ENCODE data around the gene TNS1.

TNS1 gene

DNA sequence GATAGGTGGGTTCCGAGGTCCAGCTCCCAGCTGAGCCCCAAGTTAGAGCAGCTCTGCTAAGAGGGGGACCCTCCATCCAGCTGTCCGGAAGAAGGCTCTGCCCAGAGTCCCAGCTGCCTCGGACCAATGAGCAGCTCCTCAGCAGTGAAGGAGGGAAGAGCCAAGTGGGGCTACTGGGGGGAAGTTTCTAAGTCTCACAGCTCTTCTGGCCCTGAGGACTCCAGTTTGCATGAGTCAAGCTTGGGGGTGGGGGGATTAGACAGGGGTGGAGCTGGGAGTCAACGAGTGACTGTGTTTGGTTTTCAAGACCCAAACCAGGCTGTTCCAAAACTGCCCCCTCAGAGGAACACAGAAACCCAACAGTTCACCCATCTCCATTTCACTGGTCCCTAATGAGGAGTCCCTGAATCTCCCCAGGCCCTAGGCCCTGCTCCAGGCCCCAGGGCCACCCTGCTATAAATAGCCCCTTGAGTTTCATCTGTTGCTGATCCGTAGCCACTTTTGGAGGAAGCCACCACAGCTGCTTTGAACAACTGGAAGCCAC lies 100.9 kb downstream of the TNS1 start:
- H3K9ac ChIP-seq (ENCODE audit: low read depth, low read length): no peak overlapping the region
- H3K4me1 ChIP-seq (ENCODE audit: insufficient read depth, low read length): no peaks in the 10 kb centered on the region
- H3K27me3 ChIP-seq (ENCODE audit: insufficient read depth, low read length): no peaks in the 10 kb centered on the region
- no peak overlapping the region for H3K27ac ChIP-seq (ENCODE audit: low read depth, low read length)
- H3K36me3 ChIP-seq (ENCODE audit: insufficient read depth, low read length): no peaks in the 10 kb centered on the region
- whole genome bisulfite sequencing: 82% methylated on average over 5 of the region's 5 CpGs
- no peaks in the 10 kb centered on the region for H3K9me3 ChIP-seq (ENCODE audit: insufficient read depth, low read depth, low read length)
- no peak overlapping the region for H3K4me3 ChIP-seq (ENCODE audit: low read length)

- no peak overlapping the region for H3K27ac ChIP-seq (ENCODE audit: low read depth, low read length)
- WGBS: 87% methylated on average over 4 of the region's 4 CpGs
These were observed 101.4 kb downstream of the TNS1 start for GRCh38 chr2:217901400-217901799.

DNA sequence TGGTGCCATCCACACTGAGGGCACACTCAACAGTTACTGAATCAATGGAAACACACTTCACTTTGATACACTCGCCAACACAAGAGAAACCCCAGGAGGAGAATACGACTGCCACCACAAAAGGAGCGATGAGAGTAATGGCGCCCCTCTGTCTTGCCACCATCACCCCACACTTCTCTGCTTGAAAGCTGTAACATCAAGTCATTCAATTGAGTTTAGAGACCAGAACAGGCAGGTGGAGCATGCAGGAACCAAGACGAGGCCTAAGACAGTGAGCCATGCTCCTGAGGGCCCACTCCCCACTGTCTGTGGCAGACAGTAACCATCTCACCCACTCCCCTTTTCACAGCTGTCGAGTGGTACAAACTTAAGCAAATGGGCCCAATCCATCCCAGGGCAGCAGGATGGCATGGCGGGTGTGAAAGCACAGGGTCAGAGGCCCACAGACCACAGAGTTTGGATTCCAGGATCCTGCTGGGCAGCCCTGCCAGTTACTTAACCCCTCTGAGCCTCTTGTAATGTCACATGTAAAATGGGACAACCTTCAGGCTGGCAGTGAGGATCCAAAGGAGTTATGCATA lies 101.9 kb downstream of the TNS1 start:
- no peak overlapping the region for H3K4me3 ChIP-seq (ENCODE audit: low read length)
- no peaks in the 10 kb centered on the region for H3K27me3 ChIP-seq (ENCODE audit: insufficient read depth, low read length)
- no peaks in the 10 kb centered on the region for H3K9me3 ChIP-seq (ENCODE audit: insufficient read depth, low read depth, low read length)
- no peaks in the 10 kb centered on the region for H3K4me1 ChIP-seq (ENCODE audit: insufficient read depth, low read length)
- H3K27ac ChIP-seq (ENCODE audit: low read depth, low read length): no peak overlapping the region
- WGBS: 92% methylated on average over 7 of the region's 7 CpGs
- no peak overlapping the region for H3K9ac ChIP-seq (ENCODE audit: low read depth, low read length)
- H3K36me3 ChIP-seq (ENCODE audit: insufficient read depth, low read length): peaks cover 3% of the 10 kb centered on the region; the same call in 1 of the 2 replicates

More at GRCh38 chr2:217901400-217901799, 101.4 kb downstream of the TNS1 start:
- no peaks in the 10 kb centered on the region for H3K4me1 ChIP-seq (ENCODE audit: insufficient read depth, low read length)
- no peaks in the 10 kb centered on the region for H3K27me3 ChIP-seq (ENCODE audit: insufficient read depth, low read length)
- H3K4me3 ChIP-seq (ENCODE audit: low read length): no peak overlapping the region
- no peaks in the 10 kb centered on the region for H3K36me3 ChIP-seq (ENCODE audit: insufficient read depth, low read length)
- no peak overlapping the region for H3K9ac ChIP-seq (ENCODE audit: low read depth, low read length)
- no peaks in the 10 kb centered on the region for H3K9me3 ChIP-seq (ENCODE audit: insufficient read depth, low read depth, low read length)

DNA sequence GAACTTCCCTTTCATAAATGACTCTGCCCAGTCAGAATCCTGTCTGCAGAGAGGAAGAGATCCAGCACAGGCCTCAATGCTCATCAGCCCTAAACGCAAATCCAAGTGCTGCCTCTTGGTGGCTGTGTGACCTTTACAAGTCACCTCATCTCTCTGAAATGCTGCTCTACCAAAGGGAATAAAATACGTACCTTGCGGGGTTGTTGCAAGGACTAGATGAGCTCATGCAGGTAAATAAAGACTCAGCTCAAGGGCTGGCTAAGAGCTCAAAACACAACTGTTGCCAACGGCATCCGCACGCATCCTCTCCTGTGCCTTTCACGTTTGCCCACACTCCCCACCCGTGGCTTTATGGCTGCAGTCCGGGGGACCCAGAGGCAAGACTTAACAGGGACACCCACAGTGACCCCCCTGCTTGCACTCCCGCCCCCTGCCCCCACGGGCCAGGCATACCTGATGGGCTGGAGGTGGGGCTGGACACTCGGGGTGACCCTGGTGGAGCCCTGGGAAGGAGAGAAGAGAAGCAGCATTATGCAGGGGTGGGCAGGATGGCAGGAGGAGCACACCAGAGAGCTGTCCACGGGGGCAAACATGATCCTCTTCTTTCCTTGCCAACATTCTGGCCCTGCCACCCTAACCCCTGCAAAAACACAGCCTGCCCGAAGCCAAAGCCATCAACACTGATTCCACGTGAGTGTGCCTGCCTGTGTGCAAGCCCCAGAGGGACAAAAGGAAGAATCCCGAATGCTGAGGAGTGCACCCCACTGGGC lies 102.6 kb downstream of the TNS1 start:
- Histone ChIP-seq H3K9me3 (ENCODE audit: insufficient read depth, low read depth, low read length) (no peaks in the 10 kb centered on the region), H3K36me3 (ENCODE audit: insufficient read depth, low read length) (peaks cover 4% of the 10 kb centered on the region; the same call in 1 of the 2 replicates), H3K4me1 (ENCODE audit: insufficient read depth, low read length) (no peaks in the 10 kb centered on the region), H3K4me3 (ENCODE audit: low read length) (no peak overlapping the region), H3K9ac (ENCODE audit: low read depth, low read length) (no peak overlapping the region), H3K27me3 (ENCODE audit: insufficient read depth, low read length) (no peaks in the 10 kb centered on the region), H3K27ac (ENCODE audit: low read depth, low read length) (no peak overlapping the region)
- 89% methylated on average over 16 of the region's 16 CpGs for WGBS

GRCh38 chr2:217899231-217900009 lies 103.4 kb downstream of the TNS1 start:
- no peak overlapping the region for H3K9ac ChIP-seq (ENCODE audit: low read depth, low read length)
- no peaks in the 10 kb centered on the region for H3K4me1 ChIP-seq (ENCODE audit: insufficient read depth, low read length)
- H3K4me3 ChIP-seq (ENCODE audit: low read length): no peak overlapping the region
- peaks cover 4% of the 10 kb centered on the region; the same call in 1 of the 2 replicates for H3K36me3 ChIP-seq (ENCODE audit: insufficient read depth, low read length)
- H3K27me3 ChIP-seq (ENCODE audit: insufficient read depth, low read length): no peaks in the 10 kb centered on the region
- 53% methylated on average over 11 of the region's 11 CpGs for whole genome bisulfite sequencing
- no peaks in the 10 kb centered on the region for H3K9me3 ChIP-seq (ENCODE audit: insufficient read depth, low read depth, low read length)
- no peak overlapping the region for H3K27ac ChIP-seq (ENCODE audit: low read depth, low read length)

- H3K9ac ChIP-seq (ENCODE audit: low read depth, low read length): no peak overlapping the region
- no peak overlapping the region for H3K4me3 ChIP-seq (ENCODE audit: low read length)
- WGBS: 92% methylated on average over 23 of the region's 23 CpGs
- H3K9me3 ChIP-seq (ENCODE audit: insufficient read depth, low read depth, low read length): no peaks in the 10 kb centered on the region
- H3K36me3 ChIP-seq (ENCODE audit: insufficient read depth, low read length): peaks cover 4% of the 10 kb centered on the region; the same call in 1 of the 2 replicates
- no peaks in the 10 kb centered on the region for H3K27me3 ChIP-seq (ENCODE audit: insufficient read depth, low read length)
- no peak overlapping the region for H3K27ac ChIP-seq (ENCODE audit: low read depth, low read length)
- no peaks in the 10 kb centered on the region for H3K4me1 ChIP-seq (ENCODE audit: insufficient read depth, low read length)
These were observed 104.7 kb downstream of the TNS1 start for GRCh38 chr2:217897816-217898806.

DNA sequence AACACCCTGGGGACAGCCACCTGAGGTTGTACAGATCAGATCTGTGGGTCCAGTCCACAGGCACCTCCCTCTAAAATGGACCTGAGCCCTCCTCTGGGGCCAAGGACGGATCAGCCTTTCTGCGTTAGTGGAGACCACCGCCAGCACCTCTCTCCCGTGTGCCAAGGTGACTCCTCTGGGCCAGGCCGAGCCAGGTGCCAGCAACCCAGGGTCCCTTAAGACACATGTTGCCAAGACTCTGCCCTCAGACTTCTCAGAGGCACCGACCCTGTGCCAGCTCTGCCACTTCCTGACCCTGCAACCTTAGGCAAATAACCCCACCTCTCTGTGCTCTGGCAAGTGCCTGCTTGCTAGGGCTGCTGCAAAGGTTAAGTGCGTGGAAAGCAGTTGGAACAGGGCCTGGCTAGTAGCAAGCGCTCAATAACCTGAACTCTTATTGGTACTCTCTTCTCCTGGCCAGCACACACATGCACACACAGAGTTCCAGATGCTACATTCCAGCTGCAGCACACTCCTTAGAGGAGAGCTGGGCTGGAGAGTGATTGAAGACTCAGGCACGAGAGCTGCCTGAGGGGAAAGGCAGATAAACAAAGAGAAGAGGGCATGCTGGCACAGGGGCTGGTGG lies 105.6 kb downstream of the TNS1 start:
- no peaks in the 10 kb centered on the region for H3K4me1 ChIP-seq (ENCODE audit: insufficient read depth, low read length)
- no peaks in the 10 kb centered on the region for H3K9me3 ChIP-seq (ENCODE audit: insufficient read depth, low read depth, low read length)
- H3K27ac ChIP-seq (ENCODE audit: low read depth, low read length): no peak overlapping the region
- H3K9ac ChIP-seq (ENCODE audit: low read depth, low read length): no peak overlapping the region
- 95% methylated on average over 9 of the region's 9 CpGs for WGBS
- H3K27me3 ChIP-seq (ENCODE audit: insufficient read depth, low read length): no peaks in the 10 kb centered on the region
- no peak overlapping the region for H3K4me3 ChIP-seq (ENCODE audit: low read length)
- H3K36me3 ChIP-seq (ENCODE audit: insufficient read depth, low read length): peaks cover 4% of the 10 kb centered on the region; the same call in 1 of the 2 replicates

DNA sequence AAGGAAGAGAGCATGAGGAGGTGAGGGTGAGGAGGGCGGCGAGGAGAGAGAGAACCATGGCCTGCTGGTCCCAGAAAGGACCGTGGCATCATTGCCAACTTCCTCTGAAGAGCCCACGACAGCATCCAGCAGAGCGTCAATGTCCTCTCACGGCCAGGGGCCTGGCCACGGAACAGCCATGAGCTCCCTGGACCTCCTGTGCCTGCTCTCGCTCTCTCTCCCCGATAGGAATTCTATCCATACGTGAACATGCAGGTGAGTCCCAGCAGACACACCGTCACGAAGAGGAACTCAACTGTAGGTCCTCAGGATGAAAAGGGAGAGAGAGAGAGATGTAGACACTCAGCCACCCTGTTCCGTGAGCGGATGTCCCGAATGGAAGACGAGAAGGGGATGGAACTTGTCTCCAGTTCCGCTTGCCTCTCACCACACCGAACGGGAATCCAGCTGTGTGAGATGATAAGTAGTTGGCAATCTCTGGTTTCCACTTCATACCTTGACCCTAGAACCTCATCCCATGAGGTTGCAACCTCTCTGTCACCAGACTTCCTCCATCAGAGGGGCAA lies 107.6 kb downstream of the TNS1 start:
- Histone ChIP-seq H3K9me3 (ENCODE audit: insufficient read depth, low read depth, low read length) (no peaks in the 10 kb centered on the region), H3K27ac (ENCODE audit: low read depth, low read length) (no peak overlapping the region), H3K9ac (ENCODE audit: low read depth, low read length) (no peak overlapping the region), H3K36me3 (ENCODE audit: insufficient read depth, low read length) (peaks cover 4% of the 10 kb centered on the region; the same call in 1 of the 2 replicates), H3K27me3 (ENCODE audit: insufficient read depth, low read length) (no peaks in the 10 kb centered on the region), H3K4me3 (ENCODE audit: low read length) (no peak overlapping the region), H3K4me1 (ENCODE audit: insufficient read depth, low read length) (no peaks in the 10 kb centered on the region)
- 94% methylated on average over 19 of the region's 19 CpGs for WGBS

- Histone ChIP-seq H3K4me3 (ENCODE audit: low read length) (no peak overlapping the region), H3K9ac (ENCODE audit: low read depth, low read length) (no peak overlapping the region), H3K4me1 (ENCODE audit: insufficient read depth, low read length) (no peaks in the 10 kb centered on the region), H3K9me3 (ENCODE audit: insufficient read depth, low read depth, low read length) (no peaks in the 10 kb centered on the region), H3K27me3 (ENCODE audit: insufficient read depth, low read length) (no peaks in the 10 kb centered on the region), H3K36me3 (ENCODE audit: insufficient read depth, low read length) (peaks cover 4% of the 10 kb centered on the region; the same call in 1 of the 2 replicates), H3K27ac (ENCODE audit: low read depth, low read length) (no peak overlapping the region)
- 95% methylated on average over 8 of the region's 8 CpGs for WGBS
These were observed 109.4 kb downstream of the TNS1 start for GRCh38 chr2:217893440-217893839.

DNA sequence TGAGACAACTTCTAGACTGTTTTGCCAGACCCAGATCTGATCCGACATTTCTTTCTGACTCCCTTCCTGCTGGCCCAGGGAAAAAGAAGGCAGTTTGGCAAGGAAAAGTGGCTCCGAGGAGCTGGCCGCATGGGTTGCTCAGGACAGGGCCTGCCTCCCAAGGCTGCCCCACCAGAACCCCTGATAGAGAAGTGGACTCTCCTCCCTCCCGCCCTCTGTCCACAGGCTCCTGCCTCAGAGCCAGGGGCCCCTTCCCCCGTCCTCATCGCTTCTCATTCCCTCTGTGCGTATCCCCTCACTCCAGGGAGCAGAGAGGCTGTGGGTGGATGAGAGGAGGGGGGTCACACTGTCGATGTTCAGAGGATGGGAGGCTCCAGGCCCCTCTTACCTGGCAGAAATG lies 110.2 kb downstream of the TNS1 start:
- Histone ChIP-seq H3K27ac (ENCODE audit: low read depth, low read length) (no peak overlapping the region), H3K27me3 (ENCODE audit: insufficient read depth, low read length) (no peaks in the 10 kb centered on the region), H3K9ac (ENCODE audit: low read depth, low read length) (no peak overlapping the region), H3K9me3 (ENCODE audit: insufficient read depth, low read depth, low read length) (no peaks in the 10 kb centered on the region), H3K36me3 (ENCODE audit: insufficient read depth, low read length) (peaks cover 4% of the 10 kb centered on the region; the same call in 1 of the 2 replicates), H3K4me3 (ENCODE audit: low read length) (no peak overlapping the region), H3K4me1 (ENCODE audit: insufficient read depth, low read length) (no peaks in the 10 kb centered on the region)
- WGBS: 91% methylated on average over 8 of the region's 8 CpGs
